ENCODE data around the gene DARS1. TPM values are rescaled to one million over a fixed set of nuclear protein-coding genes. Genes with fewer than 3 reads are reported as not detected.

The DARS1 gene
- total and polyA plus RNA-seq, 8 donors, result 29.8 to 49.0 (median 37.4) TPM

DNA sequence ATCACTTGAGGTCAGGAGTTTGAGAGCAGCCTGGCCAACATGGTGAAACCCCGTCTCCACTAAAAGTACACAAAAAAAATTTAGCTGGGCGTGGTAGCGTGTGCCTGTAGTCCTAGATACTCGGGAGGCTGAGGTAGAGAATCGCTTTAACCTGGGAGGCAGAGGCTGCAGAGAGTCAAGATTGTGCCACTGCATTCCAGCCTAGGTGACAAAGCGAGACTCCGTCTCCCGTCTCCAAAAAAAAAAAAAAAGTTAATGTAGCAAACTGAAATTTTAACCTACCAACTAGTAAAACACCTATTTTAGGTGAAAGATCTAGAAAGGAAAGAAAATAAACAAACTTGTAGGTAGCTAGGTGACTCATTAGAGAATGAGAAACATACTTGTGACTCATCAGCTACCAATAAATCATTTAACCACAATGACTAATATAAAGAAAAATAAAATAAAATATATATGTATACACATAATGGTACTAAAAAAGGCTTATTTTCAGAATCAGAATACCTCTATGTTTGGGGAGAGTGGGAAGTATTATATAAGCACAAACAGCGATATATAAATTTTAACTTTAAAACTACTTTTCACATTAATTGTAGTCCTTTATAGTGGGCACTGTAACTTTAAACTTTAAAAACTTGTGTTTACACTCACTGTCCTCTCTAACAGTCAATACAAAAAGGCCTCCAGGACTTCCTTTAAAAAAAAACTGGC lies 36.6 kb downstream of the DARS1 start:
- TF ChIP-seq CTCF (IDR thresholded peaks at IDR 0.05), result no peak
- Histone ChIP-seq H3K4me1 (peaks cover 0 to 23% (median 11%) of the 10 kb centered on the region in 3 donors), H3K36me3 (peaks cover 0 to 4% (median 0%) of the 10 kb centered on the region in 3 donors), H3K27me3 (no peaks in the 10 kb centered on the region), H3K4me3 (no peak overlapping the region), H3K27ac (peak overlapping the region in 2 of 4 donors; percentile 63 to 64), H3K9me3 (no peaks in the 10 kb centered on the region)
- no peak for DNase-seq
- WGBS, 2 donors, result 84 to 89% methylated on average over 9 of the region's 9 CpGs
- ATAC-seq, result peak; percentile 61 to 88 (median 74)
- intact Hi-C loops (cut with DNase I), result no loop called here
- peak; percentile 29 for FAIRE-seq

DNA sequence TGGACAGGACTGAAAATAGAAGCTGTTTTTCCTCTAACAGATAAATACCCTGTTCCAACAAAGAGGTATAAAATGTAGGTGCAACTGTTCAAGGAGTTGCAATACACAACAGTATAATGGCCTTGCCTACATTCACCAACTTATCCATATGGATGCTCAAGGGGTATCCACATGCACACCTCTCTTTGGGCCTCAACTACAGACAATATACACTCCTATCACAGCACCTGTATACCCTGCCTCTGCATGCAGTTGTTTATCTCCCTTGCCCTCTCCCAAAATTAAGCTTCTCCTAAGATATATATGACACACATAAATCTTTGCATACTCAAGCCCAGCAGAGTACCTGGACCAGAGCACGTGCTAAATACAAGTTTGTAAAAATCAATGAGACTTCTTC lies 37.3 kb downstream of the DARS1 start:
- ATAC-seq, result peak in 1 of 4 donors; percentile 8
- intact Hi-C loops (cut with DNase I), result no loop called here
- H3K4me3 ChIP-seq, result no peak overlapping the region
- peak overlapping the region in 2 of 4 donors; percentile 63 to 64 for H3K27ac ChIP-seq
- no peak for FAIRE-seq
- TF ChIP-seq CTCF (IDR thresholded peaks at IDR 0.05), result no peak
- peaks cover 0 to 4% (median 0%) of the 10 kb centered on the region in 3 donors for H3K36me3 ChIP-seq
- DNase-seq, result no peak
- peaks cover 0 to 23% (median 11%) of the 10 kb centered on the region in 3 donors for H3K4me1 ChIP-seq
- no peaks in the 10 kb centered on the region for H3K9me3 ChIP-seq
- WGBS, 2 donors, result 95 to 96% methylated on average over 1 of the region's 1 CpG
- no peaks in the 10 kb centered on the region for H3K27me3 ChIP-seq

- ATAC-seq (no peak), DNase-seq (no peak), FAIRE-seq (no peak)
- H3K27me3 ChIP-seq, result no peaks in the 10 kb centered on the region
- no peak overlapping the region for H3K27ac ChIP-seq
- H3K4me1 ChIP-seq, result peaks cover 0 to 23% (median 11%) of the 10 kb centered on the region in 3 donors
- 88 to 94% methylated on average over 2 of the region's 2 CpGs for WGBS, 2 donors
- peaks cover 0 to 6% (median 4%) of the 10 kb centered on the region in 3 donors for H3K36me3 ChIP-seq
- H3K4me3 ChIP-seq, result no peak overlapping the region
- no peak for TF ChIP-seq CTCF (IDR thresholded peaks at IDR 0.05)
- no peaks in the 10 kb centered on the region for H3K9me3 ChIP-seq
- intact Hi-C loops (cut with DNase I), result no loop called here
Measured at GRCh38 chr2:135947483-135947882, 37.9 kb downstream of the DARS1 start.

DNA sequence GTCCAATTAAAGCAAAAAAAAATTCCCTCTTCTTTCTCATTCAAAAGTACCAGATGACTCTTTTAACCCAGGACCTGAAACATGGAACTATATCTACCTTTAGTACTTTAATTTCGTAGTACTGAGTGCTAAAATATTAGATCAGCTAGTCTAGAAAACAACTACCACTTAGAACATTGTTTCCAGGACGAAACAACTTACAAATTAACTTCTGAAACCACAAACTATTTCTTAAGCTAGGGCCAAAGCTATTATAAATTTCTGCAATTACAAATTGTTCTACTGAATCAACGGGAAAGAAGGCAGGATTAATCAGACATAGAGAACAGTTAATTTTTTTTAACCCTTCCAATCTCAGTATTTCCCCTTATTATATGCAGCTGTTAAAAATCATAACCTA lies 39.9 kb downstream of the DARS1 start:
- intact Hi-C loops (cut with DNase I), result no loop called here
- FAIRE-seq, result no peak
- Histone ChIP-seq H3K27me3 (no peaks in the 10 kb centered on the region), H3K36me3 (peaks cover 0 to 9% (median 0%) of the 10 kb centered on the region in 3 donors), H3K4me3 (no peak overlapping the region), H3K4me1 (peaks cover 0 to 23% (median 11%) of the 10 kb centered on the region in 3 donors), H3K27ac (no peak overlapping the region), H3K9me3 (no peaks in the 10 kb centered on the region)
- no peak for DNase-seq
- TF ChIP-seq CTCF (IDR thresholded peaks at IDR 0.05), result no peak
- no peak for ATAC-seq
- WGBS, 2 donors, result 77 to 81% methylated on average over 3 of the region's 3 CpGs

- FAIRE-seq, result no peak
- Histone ChIP-seq H3K27ac (no peak overlapping the region), H3K9me3 (no peaks in the 10 kb centered on the region), H3K4me3 (no peak overlapping the region), H3K4me1 (peaks cover 0 to 16% (median 9%) of the 10 kb centered on the region in 3 donors), H3K27me3 (no peaks in the 10 kb centered on the region), H3K36me3 (peaks cover 0 to 9% (median 0%) of the 10 kb centered on the region in 3 donors)
- no peak for ATAC-seq
- 84 to 85% methylated on average over 1 of the region's 1 CpG for WGBS, 2 donors
- TF ChIP-seq CTCF (IDR thresholded peaks at IDR 0.05), result no peak
- intact Hi-C loops (cut with DNase I), result no loop called here
- no peak for DNase-seq
Measured at GRCh38 chr2:135944625-135945024, 40.8 kb downstream of the DARS1 start.
